Esophagus (tissue), 2 donors: ENCODE results near the gene GGA1. TPM values are rescaled to one million over a fixed set of nuclear protein-coding genes. Genes with fewer than 3 reads are reported as not detected.
A peak's percentile ranks its signal among the peaks of the same experiment; 100 is the strongest.

Experiments used
- H3K27ac ChIP-seq, 2 donors: one replicate each; pipeline ENCODE4 v1.5.1; 2013; ENCODE audit warnings: low read depth in 2 of 2, mild to moderate bottlenecking in 2 of 2, inconsistent platforms in 1 of 2, low read length in 1 of 2, moderate library complexity in 1 of 2
- H3K27me3 ChIP-seq, 2 donors: one replicate each; pipeline ENCODE4 v1.6.1; 2013; ENCODE audit warnings: low read length in 2 of 2, control low read depth in 1 of 2, mild to moderate bottlenecking in 1 of 2; ENCODE audit not compliant: insufficient read depth in 2 of 2, control insufficient read depth in 1 of 2
- H3K36me3 ChIP-seq, 2 donors: one replicate each; pipeline ENCODE4 v1.6.1; 2013; ENCODE audit warnings: low read length in 1 of 2; ENCODE audit not compliant: control insufficient read depth in 2 of 2, insufficient read depth in 2 of 2
- H3K4me1 ChIP-seq, 2 donors: one replicate each; pipeline ENCODE4 v1.6.1; 2013; ENCODE audit warnings: low read length in 1 of 2; ENCODE audit not compliant: control insufficient read depth in 2 of 2, insufficient read depth in 2 of 2
- H3K4me3 ChIP-seq, 2 donors: one replicate each; pipeline ENCODE4 v1.5.1; 2013; ENCODE audit warnings: low read length in 2 of 2, mild to moderate bottlenecking in 2 of 2, low read depth in 1 of 2, moderate library complexity in 1 of 2
- H3K9me3 ChIP-seq, 2 donors: one replicate each; pipeline ENCODE4 v1.6.1; 2013; ENCODE audit warnings: mild to moderate bottlenecking in 2 of 2, low read depth in 1 of 2, low read length in 1 of 2, moderate library complexity in 1 of 2; ENCODE audit not compliant: control insufficient read depth in 2 of 2, insufficient read depth in 1 of 2
- WGBS, 2 donors: extraction: QIAGEN DNeasy Blood & Tissue Kit; methylation state at CpG; one replicate each; pipeline ENCODE4 v1.1.7; 2013; 5-methylcytosine and 5-hydroxymethylcytosine counted together
- polyA plus RNA-seq, 2 donors: library from polyadenylated mRNA; stranded (reverse); fragments of 200-250 nt; gene quantifications; one replicate each; pipeline ENCODE4 v1.2.3, GENCODE V29; 2013
- donor health status: healthy with polysubstance abuse.
- donor health status: Bipolar disorder and iron deficiency.

Gene GGA1
- polyA plus RNA-seq, 2 donors = 34.2 to 55.6 TPM

- Histone ChIP-seq H3K9me3 (no peaks in the 10 kb centered on the region), H3K27ac (peak overlapping the region in 1 of 2 donors; percentile 54), H3K36me3 (peaks cover 5 to 21% of the 10 kb centered on the region in 2 donors), H3K27me3 (no peaks in the 10 kb centered on the region), H3K4me3 (no peak overlapping the region), H3K4me1 (peaks cover 6 to 24% of the 10 kb centered on the region in 2 donors)
- 65 to 74% methylated on average over 4 of the region's 4 CpGs for WGBS, 2 donors
These were observed 38.0 kb upstream of the GGA1 start for GRCh38 chr22:37570661-37570976.

- Histone ChIP-seq H3K9me3 (no peaks in the 10 kb centered on the region), H3K4me3 (no peak overlapping the region), H3K36me3 (peaks cover 0 to 14% of the 10 kb centered on the region in 2 donors), H3K27me3 (no peaks in the 10 kb centered on the region), H3K4me1 (peaks cover 2 to 24% of the 10 kb centered on the region in 2 donors), H3K27ac (no peak overlapping the region)
- 70 to 76% methylated on average over 15 to 16 of the region's 16 CpGs for WGBS, 2 donors
These were observed 37.2 kb upstream of the GGA1 start for GRCh38 chr22:37571258-37571991.

- Histone ChIP-seq H3K9me3 (no peaks in the 10 kb centered on the region), H3K36me3 (peaks cover 0 to 9% of the 10 kb centered on the region in 2 donors), H3K27me3 (no peaks in the 10 kb centered on the region), H3K4me3 (no peak overlapping the region), H3K27ac (no peak overlapping the region), H3K4me1 (peaks cover 0 to 21% of the 10 kb centered on the region in 2 donors)
- 92 to 94% methylated on average over 8 of the region's 8 CpGs for WGBS, 2 donors
These were observed 36.7 kb upstream of the GGA1 start for GRCh38 chr22:37571992-37572373.

- Histone ChIP-seq H3K4me1 (peaks cover 0 to 3% of the 10 kb centered on the region in 2 donors), H3K9me3 (no peaks in the 10 kb centered on the region), H3K36me3 (no peaks in the 10 kb centered on the region), H3K4me3 (no peak overlapping the region), H3K27me3 (no peaks in the 10 kb centered on the region), H3K27ac (no peak overlapping the region)
- 87 to 88% methylated on average over 10 of the region's 10 CpGs for WGBS, 2 donors
These were observed 33.1 kb upstream of the GGA1 start for GRCh38 chr22:37575490-37576003.

GRCh38 chr22:37578002-37578401 is 30.6 kb upstream of the GGA1 start:
- H3K36me3 ChIP-seq = no peaks in the 10 kb centered on the region
- no peaks in the 10 kb centered on the region for H3K9me3 ChIP-seq
- H3K27me3 ChIP-seq = no peaks in the 10 kb centered on the region
- H3K4me3 ChIP-seq = no peak overlapping the region
- 82 to 91% methylated on average over 5 of the region's 5 CpGs for WGBS, 2 donors
- H3K4me1 ChIP-seq = peaks cover 0 to 2% of the 10 kb centered on the region in 2 donors
- H3K27ac ChIP-seq = no peak overlapping the region

- no peak overlapping the region for H3K27ac ChIP-seq
- no peaks in the 10 kb centered on the region for H3K36me3 ChIP-seq
- 16 to 22% methylated on average over 9 of the region's 9 CpGs for WGBS, 2 donors
- no peaks in the 10 kb centered on the region for H3K27me3 ChIP-seq
- no peak overlapping the region for H3K4me3 ChIP-seq
- peaks cover 0 to 2% of the 10 kb centered on the region in 2 donors for H3K4me1 ChIP-seq
- no peaks in the 10 kb centered on the region for H3K9me3 ChIP-seq
These were observed 27.1 kb upstream of the GGA1 start for GRCh38 chr22:37581504-37581903.

GRCh38 chr22:37582526-37582925 is 26.1 kb upstream of the GGA1 start:
- H3K27ac ChIP-seq = no peak overlapping the region
- 63 to 79% methylated on average over 4 of the region's 4 CpGs for WGBS, 2 donors

GRCh38 chr22:37588546-37589215 is 20.0 kb upstream of the GGA1 start:
- Histone ChIP-seq H3K4me1 (peaks cover 0 to 3% of the 10 kb centered on the region in 2 donors), H3K9me3 (no peaks in the 10 kb centered on the region), H3K27me3 (no peaks in the 10 kb centered on the region), H3K36me3 (no peaks in the 10 kb centered on the region), H3K27ac (no peak overlapping the region), H3K4me3 (no peak overlapping the region)
- 41 to 51% methylated on average over 11 of the region's 11 CpGs for WGBS, 2 donors

More at GRCh38 chr22:37582526-37582925, 26.1 kb upstream of the GGA1 start:
- no peaks in the 10 kb centered on the region for H3K27me3 ChIP-seq
- no peaks in the 10 kb centered on the region for H3K9me3 ChIP-seq
- H3K36me3 ChIP-seq = no peaks in the 10 kb centered on the region
- H3K4me1 ChIP-seq = peaks cover 0 to 2% of the 10 kb centered on the region in 2 donors
- H3K4me3 ChIP-seq = no peak overlapping the region

- Histone ChIP-seq H3K4me3 (no peak overlapping the region), H3K4me1 (peaks cover 0 to 8% of the 10 kb centered on the region in 2 donors), H3K27me3 (no peaks in the 10 kb centered on the region), H3K27ac (no peak overlapping the region), H3K36me3 (no peaks in the 10 kb centered on the region), H3K9me3 (no peaks in the 10 kb centered on the region)
- 73 to 90% methylated on average over 5 of the region's 5 CpGs for WGBS, 2 donors
These were observed 19.0 kb upstream of the GGA1 start for GRCh38 chr22:37589636-37590035.
